GM12874 (cell line): Measurements from ENCODE around the gene GCDH.

Experiments used
- TF ChIP-seq, protein P1 (sequence below): IDR thresholded peaks from 2 replicates; pipeline ENCODE4 v1.5.1; 2011; ENCODE audit warnings: low read depth, mild to moderate bottlenecking, control low read depth, low read length, moderate library complexity; ENCODE audit not compliant: insufficient read depth

The GCDH gene

DNA sequence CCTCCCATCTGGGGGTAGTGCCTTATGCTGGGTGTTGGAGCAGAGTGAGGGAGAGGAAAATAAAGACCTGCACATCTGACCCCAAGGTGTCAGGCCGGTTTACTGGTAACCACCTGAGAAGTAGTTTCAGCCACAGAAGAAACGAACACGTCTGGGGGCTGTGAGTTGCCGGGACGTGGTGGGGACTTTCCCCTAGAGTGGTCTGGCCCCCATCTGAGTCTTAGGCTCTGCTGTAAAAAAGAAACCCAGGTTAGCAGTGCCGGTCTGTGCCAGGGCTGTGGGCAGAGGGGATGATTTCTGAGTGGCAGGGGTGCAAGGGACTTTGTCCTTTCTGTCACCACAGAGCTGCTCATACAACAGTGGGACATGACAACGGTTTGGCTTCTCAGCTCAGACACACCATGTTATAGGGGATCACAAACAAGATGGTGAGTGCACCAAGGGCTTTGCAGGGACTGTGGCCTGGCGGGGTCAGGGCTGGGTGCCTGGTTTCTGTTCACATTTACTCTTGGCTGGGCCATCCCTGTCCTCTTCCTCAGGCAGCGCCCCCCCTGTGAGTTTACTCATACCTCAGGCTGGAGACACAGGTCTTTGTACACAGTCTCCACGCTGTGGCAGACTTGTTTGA lies 9.0 kb downstream of the GCDH start:
- TF ChIP-seq, protein P1, sequence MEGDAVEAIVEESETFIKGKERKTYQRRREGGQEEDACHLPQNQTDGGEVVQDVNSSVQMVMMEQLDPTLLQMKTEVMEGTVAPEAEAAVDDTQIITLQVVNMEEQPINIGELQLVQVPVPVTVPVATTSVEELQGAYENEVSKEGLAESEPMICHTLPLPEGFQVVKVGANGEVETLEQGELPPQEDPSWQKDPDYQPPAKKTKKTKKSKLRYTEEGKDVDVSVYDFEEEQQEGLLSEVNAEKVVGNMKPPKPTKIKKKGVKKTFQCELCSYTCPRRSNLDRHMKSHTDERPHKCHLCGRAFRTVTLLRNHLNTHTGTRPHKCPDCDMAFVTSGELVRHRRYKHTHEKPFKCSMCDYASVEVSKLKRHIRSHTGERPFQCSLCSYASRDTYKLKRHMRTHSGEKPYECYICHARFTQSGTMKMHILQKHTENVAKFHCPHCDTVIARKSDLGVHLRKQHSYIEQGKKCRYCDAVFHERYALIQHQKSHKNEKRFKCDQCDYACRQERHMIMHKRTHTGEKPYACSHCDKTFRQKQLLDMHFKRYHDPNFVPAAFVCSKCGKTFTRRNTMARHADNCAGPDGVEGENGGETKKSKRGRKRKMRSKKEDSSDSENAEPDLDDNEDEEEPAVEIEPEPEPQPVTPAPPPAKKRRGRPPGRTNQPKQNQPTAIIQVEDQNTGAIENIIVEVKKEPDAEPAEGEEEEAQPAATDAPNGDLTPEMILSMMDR = no peak

DNA sequence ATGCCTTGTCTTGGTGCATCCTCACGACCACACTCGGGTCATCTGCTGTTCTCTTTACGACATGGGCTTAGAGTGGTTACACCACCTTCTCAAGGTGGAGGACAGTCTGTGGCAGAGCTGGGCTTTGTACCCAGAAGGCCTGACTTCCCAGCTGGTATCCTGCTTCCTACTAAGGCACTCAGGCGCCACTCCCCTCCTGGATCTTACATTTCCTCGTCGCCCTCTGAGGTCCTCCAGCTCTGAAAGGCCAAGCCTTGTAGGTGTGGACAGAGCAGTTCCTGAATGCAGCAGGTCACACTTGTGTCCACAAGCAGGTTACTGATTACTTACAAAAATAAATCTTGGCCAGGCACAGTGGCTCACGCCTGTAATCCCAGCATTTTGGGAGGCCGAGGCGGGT lies 16.2 kb downstream of the GCDH start:
- TF ChIP-seq, protein P1 = no peak

DNA sequence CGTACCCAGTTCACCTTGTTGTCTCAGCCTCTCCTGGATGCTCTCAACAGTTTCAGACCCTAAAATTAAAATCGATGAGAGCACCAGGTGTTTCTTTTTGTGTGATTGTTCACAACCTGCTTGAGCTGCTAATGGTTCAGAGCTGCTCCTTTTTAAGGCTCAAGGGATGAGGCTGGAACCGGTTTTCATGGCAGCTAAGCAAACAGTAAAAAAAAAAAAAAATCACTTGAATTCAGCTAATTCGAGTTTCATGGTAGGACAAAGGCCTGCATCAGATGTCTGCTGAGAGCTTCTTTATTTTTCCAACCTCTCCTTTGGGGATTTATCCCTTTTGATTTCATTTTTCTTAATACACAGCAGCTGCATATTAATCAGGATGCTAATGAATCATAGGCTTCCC lies 21.6 kb downstream of the GCDH start:
- TF ChIP-seq, protein P1 = no peak

DNA sequence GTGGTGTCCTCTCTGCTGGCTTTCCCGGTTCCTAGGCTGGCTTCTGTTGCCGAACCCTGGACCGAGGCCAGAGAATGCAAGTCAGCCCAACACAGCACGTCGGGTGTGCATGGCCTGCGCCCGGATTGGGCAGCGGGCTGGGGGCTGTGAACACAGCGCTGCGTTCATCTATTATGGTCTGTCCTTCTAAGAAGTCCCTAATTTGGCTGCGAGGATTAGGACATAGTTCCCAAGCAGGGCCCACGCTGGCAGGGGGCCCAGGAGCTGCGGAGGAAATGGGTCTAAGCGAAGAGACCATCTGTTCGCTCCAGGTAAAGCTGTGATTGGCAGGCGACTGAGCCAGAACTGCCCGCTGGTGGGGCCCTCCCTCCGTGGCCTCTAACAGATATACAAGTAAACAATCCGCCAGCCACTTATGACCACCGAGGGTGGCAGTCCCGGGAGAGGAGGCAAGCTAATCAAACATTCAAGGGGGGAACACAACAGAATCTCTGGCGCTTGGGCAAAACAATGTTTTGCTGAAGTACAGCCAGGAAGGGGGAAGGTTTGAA lies 22.1 kb downstream of the GCDH start:
- TF ChIP-seq, protein P1 = no peak

DNA sequence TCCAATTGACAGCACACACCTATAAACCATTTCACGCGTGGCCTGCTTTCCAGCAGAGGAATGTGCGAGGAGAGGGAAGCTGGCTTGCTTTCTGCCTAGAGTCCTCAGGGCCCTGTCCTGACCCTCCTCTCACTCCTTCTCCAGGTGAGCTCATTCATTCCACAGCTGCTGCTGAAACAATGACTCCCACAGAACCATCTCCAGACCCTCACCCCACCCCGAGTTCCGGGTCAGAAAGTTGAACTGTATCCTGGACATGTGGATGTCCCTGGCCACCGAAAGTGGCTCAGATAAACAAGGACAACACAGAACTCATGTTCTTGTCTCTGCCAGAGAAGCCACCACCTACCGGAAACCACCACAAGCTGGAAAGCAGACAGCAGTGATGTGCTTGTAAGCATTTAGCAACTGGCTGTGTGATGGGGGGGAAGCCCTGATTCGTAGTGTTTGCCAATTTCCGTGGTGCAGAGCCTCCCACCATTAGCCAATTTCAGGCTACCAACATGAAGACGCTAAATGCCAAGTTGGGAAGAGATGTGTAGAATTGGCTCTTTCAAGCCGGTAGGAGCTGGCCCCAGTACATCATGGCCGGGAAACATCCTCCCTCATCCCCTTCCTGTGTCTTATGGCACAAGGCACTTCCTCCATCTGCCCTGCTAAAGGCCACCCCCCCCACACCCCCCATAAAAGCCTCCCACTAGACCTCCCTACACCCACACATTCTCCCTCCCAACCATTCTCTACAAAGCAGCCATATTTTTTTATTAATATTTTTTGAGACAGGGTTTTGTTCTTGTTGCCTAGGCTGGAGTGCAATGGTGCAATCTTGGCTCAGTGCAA lies 23.1 kb downstream of the GCDH start:
- TF ChIP-seq, protein P1 = no peak

DNA sequence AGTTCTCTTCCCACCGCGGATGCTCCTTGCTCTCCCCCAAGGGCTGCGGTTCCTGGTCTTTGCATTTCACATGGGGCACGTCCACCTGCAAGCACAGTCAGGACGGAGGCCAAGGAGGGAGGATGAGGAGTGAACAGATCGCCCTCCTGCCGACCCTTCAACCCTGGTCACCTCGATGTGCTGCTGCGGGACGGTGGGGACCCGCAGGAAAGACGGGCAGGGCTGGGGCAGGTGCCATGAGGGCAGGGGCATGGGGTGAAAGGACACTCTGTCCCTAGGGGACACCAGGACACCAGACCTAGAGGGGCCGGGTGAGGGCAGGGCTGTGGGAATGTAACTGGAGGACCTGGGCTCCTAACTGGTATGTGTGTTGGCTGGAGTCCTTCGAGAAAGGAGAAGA lies 27.3 kb downstream of the GCDH start:
- TF ChIP-seq, protein P1 = no peak

DNA sequence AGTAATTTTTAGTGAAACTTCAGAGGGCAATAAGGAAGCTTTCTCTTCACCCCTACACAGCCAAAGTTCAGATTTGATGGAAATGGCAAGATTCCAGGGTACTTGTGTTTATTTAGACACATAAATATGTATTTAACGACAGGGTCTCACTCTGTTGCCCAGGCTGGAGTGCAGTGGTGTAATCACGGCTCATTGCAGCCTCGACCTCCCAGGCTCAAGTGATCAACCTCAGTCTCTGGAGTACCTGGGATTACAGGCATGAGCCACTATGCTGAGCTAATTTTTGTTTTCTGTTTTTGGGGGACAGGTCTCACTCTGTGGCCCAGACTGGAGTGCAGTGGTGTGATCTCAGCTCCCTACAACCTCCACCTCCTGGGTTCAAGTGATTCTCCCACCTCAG lies 30.1 kb downstream of the GCDH start:
- TF ChIP-seq, protein P1 = no peak
